Activated naive CD8-positive, alpha-beta T cell treated with anti-CD3 and anti-CD28 coated beads for 36 hours (primary cell): ENCODE data around the gene C11orf68. TPM values are rescaled to one million over a fixed set of nuclear protein-coding genes. Genes with fewer than 3 reads are reported as not detected.

Experiments used
- DNase-seq: peaks from one replicate; pipeline ENCODE4 v3.0.0; 2021
- H3K27ac Mint-ChIP-seq: one replicate; pipeline ENCODE4 v1.8.0; 2022; ENCODE audit warnings: mild to moderate bottlenecking, moderate library complexity, mixed read lengths
- H3K27me3 Mint-ChIP-seq: one replicate; pipeline ENCODE4 v1.8.0; 2022; ENCODE audit warnings: mild to moderate bottlenecking, mixed read lengths
- H3K36me3 Mint-ChIP-seq: one replicate; pipeline ENCODE4 v1.8.0; 2021; ENCODE audit warnings: mild to moderate bottlenecking, mixed read lengths
- H3K4me1 Mint-ChIP-seq: one replicate; pipeline ENCODE4 v1.8.0; 2021; ENCODE audit warnings: mixed read lengths
- H3K4me3 Mint-ChIP-seq: one replicate; pipeline ENCODE4 v1.8.0; 2022; ENCODE audit warnings: mild to moderate bottlenecking, moderate library complexity, mixed read lengths
- H3K9me3 Mint-ChIP-seq: one replicate; pipeline ENCODE4 v1.8.0; 2022; ENCODE audit warnings: mixed read lengths
- total RNA-seq, 2 experiments: library from RNA; stranded (reverse); gene quantifications; one replicate each; pipeline ENCODE4 v1.2.3, GENCODE V29; 2021

C11orf68 gene
- total RNA-seq, 2 experiments from 2014 or later = 16.8 to 16.9 TPM

GRCh38 chr11:65925397-65925796, 6.5 kb upstream of the C11orf68 start:
- Mint-ChIP-seq H3K4me3 (no peak overlapping the region), H3K27me3 (no peaks in the 10 kb centered on the region), H3K9me3 (no peaks in the 10 kb centered on the region), H3K27ac (no peak overlapping the region), H3K4me1 (peaks cover 36% of the 10 kb centered on the region), H3K36me3 (peaks cover 4% of the 10 kb centered on the region)
- DNase-seq = no peak

GRCh38 chr11:65922565-65922964, 3.7 kb upstream of the C11orf68 start:
- Mint-ChIP-seq H3K4me1 (peaks cover 18% of the 10 kb centered on the region), H3K36me3 (peaks cover 4% of the 10 kb centered on the region), H3K4me3 (no peak overlapping the region), H3K9me3 (no peaks in the 10 kb centered on the region), H3K27me3 (no peaks in the 10 kb centered on the region), H3K27ac (no peak overlapping the region)
- DNase-seq = no peak

- no peak for DNase-seq
- Mint-ChIP-seq H3K36me3 (peaks cover 2% of the 10 kb centered on the region), H3K27ac (no peak overlapping the region), H3K27me3 (no peaks in the 10 kb centered on the region), H3K4me1 (peaks cover 17% of the 10 kb centered on the region), H3K9me3 (no peaks in the 10 kb centered on the region), H3K4me3 (no peak overlapping the region)
Measured at GRCh38 chr11:65921876-65922275, 3.0 kb upstream of the C11orf68 start.

GRCh38 chr11:65921033-65921555, 2.2 kb upstream of the C11orf68 start:
- Mint-ChIP-seq H3K27me3 (no peaks in the 10 kb centered on the region), H3K9me3 (no peaks in the 10 kb centered on the region), H3K27ac (no peak overlapping the region), H3K4me3 (peak overlapping the region; percentile 95), H3K36me3 (peaks cover 2% of the 10 kb centered on the region), H3K4me1 (peaks cover 23% of the 10 kb centered on the region)
- DNase-seq = no peak

GRCh38 chr11:65920372-65920802, 1.5 kb upstream of the C11orf68 start:
- H3K4me1 Mint-ChIP-seq = peaks cover 23% of the 10 kb centered on the region
- DNase-seq = no peak
- no peaks in the 10 kb centered on the region for H3K9me3 Mint-ChIP-seq
- peak overlapping the region; percentile 95 for H3K4me3 Mint-ChIP-seq
- H3K36me3 Mint-ChIP-seq = peaks cover 2% of the 10 kb centered on the region
- H3K27me3 Mint-ChIP-seq = no peaks in the 10 kb centered on the region
- peak overlapping the region; percentile 88 for H3K27ac Mint-ChIP-seq

- Mint-ChIP-seq H3K4me1 (peaks cover 29% of the 10 kb centered on the region), H3K9me3 (no peaks in the 10 kb centered on the region), H3K27ac (peak overlapping the region; percentile 88), H3K27me3 (no peaks in the 10 kb centered on the region), H3K36me3 (peaks cover 2% of the 10 kb centered on the region), H3K4me3 (peak overlapping the region; percentile 95)
- peak; percentile 71 for DNase-seq
Measured at GRCh38 chr11:65919573-65920371, 910 bp upstream of the C11orf68 start.

GRCh38 chr11:65919141-65919572, 295 bp upstream of the C11orf68 start, which contains the start of gene DRAP1:
TSS of gene DRAP1 (plus strand) at chr11:65919426. CDS start at chr11:65919502, 76 bp downstream.
- Mint-ChIP-seq H3K36me3 (peaks cover 2% of the 10 kb centered on the region), H3K27ac (peak within 1 kb of the TSS; percentile 88), H3K9me3 (no peaks in the 10 kb centered on the region), H3K4me3 (peak within 1 kb of the TSS; percentile 95), H3K27me3 (no peaks in the 10 kb centered on the region), H3K4me1 (peaks cover 29% of the 10 kb centered on the region)
- peak; percentile 98 for DNase-seq

GRCh38 chr11:65917434-65918210, 1.2 kb downstream of the C11orf68 start:
- DNase-seq = no peak
- no peaks in the 10 kb centered on the region for H3K36me3 Mint-ChIP-seq
- no peaks in the 10 kb centered on the region for H3K9me3 Mint-ChIP-seq
- H3K27me3 Mint-ChIP-seq = no peaks in the 10 kb centered on the region
- H3K4me1 Mint-ChIP-seq = peaks cover 29% of the 10 kb centered on the region
- H3K27ac Mint-ChIP-seq = no peak overlapping the region
- H3K4me3 Mint-ChIP-seq = peak overlapping the region; percentile 85

- H3K27ac Mint-ChIP-seq = peak overlapping the region; percentile 16
- H3K4me1 Mint-ChIP-seq = peaks cover 25% of the 10 kb centered on the region
Measured at GRCh38 chr11:65917077-65917433, 1.8 kb downstream of the C11orf68 start.

GRCh38 chr11:65916391-65916790, 2.5 kb downstream of the C11orf68 start:
- Mint-ChIP-seq H3K9me3 (no peaks in the 10 kb centered on the region), H3K27me3 (no peaks in the 10 kb centered on the region), H3K36me3 (no peaks in the 10 kb centered on the region), H3K4me3 (peak overlapping the region; percentile 85), H3K27ac (peak overlapping the region; percentile 44), H3K4me1 (peaks cover 24% of the 10 kb centered on the region)
- DNase-seq = no peak

More at GRCh38 chr11:65917077-65917433, 1.8 kb downstream of the C11orf68 start:
- Mint-ChIP-seq H3K4me3 (peak overlapping the region; percentile 85), H3K36me3 (no peaks in the 10 kb centered on the region), H3K9me3 (no peaks in the 10 kb centered on the region), H3K27me3 (no peaks in the 10 kb centered on the region)
- DNase-seq = no peak

- Mint-ChIP-seq H3K4me3 (no peak overlapping the region), H3K36me3 (no peaks in the 10 kb centered on the region), H3K4me1 (peaks cover 24% of the 10 kb centered on the region), H3K9me3 (no peaks in the 10 kb centered on the region), H3K27me3 (no peaks in the 10 kb centered on the region), H3K27ac (no peak overlapping the region)
- no peak for DNase-seq
Measured at GRCh38 chr11:65915821-65916251, 3.0 kb downstream of the C11orf68 start.

GRCh38 chr11:65915101-65915820, 3.6 kb downstream of the C11orf68 start:
- no peak overlapping the region for H3K4me3 Mint-ChIP-seq

GRCh38 chr11:65912845-65913244, 6.0 kb downstream of the C11orf68 start:
- no peaks in the 10 kb centered on the region for H3K9me3 Mint-ChIP-seq
- H3K27me3 Mint-ChIP-seq = peaks cover 3% of the 10 kb centered on the region
- H3K4me1 Mint-ChIP-seq = peaks cover 25% of the 10 kb centered on the region
- DNase-seq = no peak
- no peak overlapping the region for H3K27ac Mint-ChIP-seq
- no peak overlapping the region for H3K4me3 Mint-ChIP-seq
- no peaks in the 10 kb centered on the region for H3K36me3 Mint-ChIP-seq

More at GRCh38 chr11:65915101-65915820, 3.6 kb downstream of the C11orf68 start:
- no peak overlapping the region for H3K27ac Mint-ChIP-seq
- DNase-seq = no peak
- H3K27me3 Mint-ChIP-seq = no peaks in the 10 kb centered on the region
- peaks cover 20% of the 10 kb centered on the region for H3K4me1 Mint-ChIP-seq
- no peaks in the 10 kb centered on the region for H3K9me3 Mint-ChIP-seq
- no peaks in the 10 kb centered on the region for H3K36me3 Mint-ChIP-seq

GRCh38 chr11:65911682-65912568, 6.9 kb downstream of the C11orf68 start:
- H3K27ac Mint-ChIP-seq = no peak overlapping the region
- H3K36me3 Mint-ChIP-seq = no peaks in the 10 kb centered on the region
- H3K4me1 Mint-ChIP-seq = peaks cover 20% of the 10 kb centered on the region
- no peaks in the 10 kb centered on the region for H3K9me3 Mint-ChIP-seq
- no peak overlapping the region for H3K4me3 Mint-ChIP-seq
- H3K27me3 Mint-ChIP-seq = peaks cover 3% of the 10 kb centered on the region
- no peak for DNase-seq
